Fibroblast of the aortic adventitia (primary cell): ENCODE results near the gene CCDC141. TPM values are rescaled to one million over a fixed set of nuclear protein-coding genes. Genes with fewer than 3 reads are reported as not detected.

ENCODE experiments used
- DNase-seq: peaks from one replicate; pipeline ENCODE4 v3.0.0-alpha.2; 2010; ENCODE audit warnings: low read depth
- H3K4me3 ChIP-seq: 2 replicates; pipeline ENCODE4 v1.5.1; 2011; ENCODE audit warnings: low read depth, mild to moderate bottlenecking, control low read depth, low read length, moderate library complexity
- CTCF ChIP-seq: IDR thresholded peaks from 2 replicates; pipeline ENCODE4 v1.5.1; 2011; ENCODE audit warnings: mild to moderate bottlenecking, low read length, control low read depth, inconsistent platforms; ENCODE audit not compliant: insufficient read depth
- total RNA-seq: library from RNA; depleted of rRNA; stranded (reverse); fragments of >200 nt; gene quantifications from 2 replicates; pipeline ENCODE4 v1.2.3, GENCODE V29; 2012; ENCODE audit warnings: low replicate concordance

The CCDC141 gene
- total RNA-seq, 1 donor, result 2.7 TPM

GRCh38 chr2:178805457-178805856, 244.5 kb downstream of the CCDC141 start:
- no peak for TF ChIP-seq CTCF
- DNase-seq, result peak; percentile 33
- no peak overlapping the region for H3K4me3 ChIP-seq

GRCh38 chr2:178804791-178805190, 245.1 kb downstream of the CCDC141 start:
- no peak for TF ChIP-seq CTCF
- H3K4me3 ChIP-seq, result no peak overlapping the region
- no peak for DNase-seq

GRCh38 chr2:178800510-178800909, 249.4 kb downstream of the CCDC141 start:
- H3K4me3 ChIP-seq, result no peak overlapping the region

GRCh38 chr2:178799305-178799704, 250.6 kb downstream of the CCDC141 start:
- DNase-seq, result no peak
- no peak overlapping the region for H3K4me3 ChIP-seq
- TF ChIP-seq CTCF, result no peak

More at GRCh38 chr2:178800510-178800909, 249.4 kb downstream of the CCDC141 start:
- DNase-seq, result no peak
- TF ChIP-seq CTCF, result no peak

GRCh38 chr2:178796079-178796677, 253.8 kb downstream of the CCDC141 start:
- DNase-seq, result peak; percentile 87
- peak; percentile 54 for TF ChIP-seq CTCF

GRCh38 chr2:178787934-178788333, 262.0 kb downstream of the CCDC141 start:
- TF ChIP-seq CTCF, result no peak
- no peak overlapping the region for H3K4me3 ChIP-seq
- no peak for DNase-seq

More at GRCh38 chr2:178796079-178796677, 253.8 kb downstream of the CCDC141 start:
- H3K4me3 ChIP-seq, result no peak overlapping the region

- TF ChIP-seq CTCF, result no peak
- no peak overlapping the region for H3K4me3 ChIP-seq
- DNase-seq, result no peak
Measured at GRCh38 chr2:178787155-178787554, 262.8 kb downstream of the CCDC141 start.
